ENCODE data around the gene GCFC2.

The GCFC2 gene

DNA sequence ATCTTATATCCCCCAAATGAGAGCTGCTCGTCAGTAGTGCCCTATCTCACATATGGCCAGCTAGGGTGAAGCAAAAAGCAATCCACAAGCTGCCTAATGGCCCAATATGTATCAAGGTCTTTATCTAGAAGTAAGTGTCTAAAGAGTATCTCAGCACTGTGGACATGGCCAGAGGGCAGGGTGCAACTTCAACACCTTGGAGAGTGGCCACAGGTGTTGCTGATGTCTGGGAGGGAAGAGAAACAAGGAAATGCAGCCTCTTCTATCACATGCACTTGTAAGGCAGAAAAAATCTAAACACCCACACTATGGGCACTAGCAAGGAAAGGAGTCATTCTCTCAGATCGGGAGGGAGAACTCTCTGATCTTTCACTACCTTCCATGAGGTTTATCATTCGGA, 87.8 kb downstream of the GCFC2 start:
- no peak overlapping the region for H3K4me3 ChIP-seq (replicated peaks; ENCODE audit: low read depth, low read length)
- TF ChIP-seq, protein P1, sequence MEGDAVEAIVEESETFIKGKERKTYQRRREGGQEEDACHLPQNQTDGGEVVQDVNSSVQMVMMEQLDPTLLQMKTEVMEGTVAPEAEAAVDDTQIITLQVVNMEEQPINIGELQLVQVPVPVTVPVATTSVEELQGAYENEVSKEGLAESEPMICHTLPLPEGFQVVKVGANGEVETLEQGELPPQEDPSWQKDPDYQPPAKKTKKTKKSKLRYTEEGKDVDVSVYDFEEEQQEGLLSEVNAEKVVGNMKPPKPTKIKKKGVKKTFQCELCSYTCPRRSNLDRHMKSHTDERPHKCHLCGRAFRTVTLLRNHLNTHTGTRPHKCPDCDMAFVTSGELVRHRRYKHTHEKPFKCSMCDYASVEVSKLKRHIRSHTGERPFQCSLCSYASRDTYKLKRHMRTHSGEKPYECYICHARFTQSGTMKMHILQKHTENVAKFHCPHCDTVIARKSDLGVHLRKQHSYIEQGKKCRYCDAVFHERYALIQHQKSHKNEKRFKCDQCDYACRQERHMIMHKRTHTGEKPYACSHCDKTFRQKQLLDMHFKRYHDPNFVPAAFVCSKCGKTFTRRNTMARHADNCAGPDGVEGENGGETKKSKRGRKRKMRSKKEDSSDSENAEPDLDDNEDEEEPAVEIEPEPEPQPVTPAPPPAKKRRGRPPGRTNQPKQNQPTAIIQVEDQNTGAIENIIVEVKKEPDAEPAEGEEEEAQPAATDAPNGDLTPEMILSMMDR (IDR thresholded peaks at IDR 0.05; ENCODE audit: low read depth, low read length, missing control alignments), result no peak
- DNase-seq (ENCODE audit: extremely low read depth, low read depth), result no peak

DNA sequence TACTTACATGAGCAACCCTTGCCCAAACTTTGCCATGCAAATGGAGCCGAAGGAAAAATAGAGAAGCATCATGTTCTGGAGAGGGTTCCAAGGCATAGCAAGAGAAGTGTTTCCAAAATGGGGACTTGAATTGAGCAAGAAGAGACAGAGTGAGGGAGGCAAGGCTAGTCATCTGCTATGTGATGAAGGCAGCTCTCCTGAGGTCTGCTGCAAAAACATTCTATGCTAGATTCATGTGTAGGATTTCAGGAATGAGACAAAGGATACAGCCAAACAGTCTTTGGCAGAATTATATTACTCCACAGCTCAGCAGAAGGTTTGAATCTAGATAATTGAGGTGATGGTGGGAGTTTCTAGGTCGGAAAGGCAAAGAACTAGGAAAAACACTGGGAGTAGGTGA, 88.2 kb downstream of the GCFC2 start:
- no peak overlapping the region for H3K4me3 ChIP-seq (replicated peaks; ENCODE audit: low read depth, low read length)
- no peak for DNase-seq (ENCODE audit: extremely low read depth, low read depth)
- TF ChIP-seq, protein P1 (IDR thresholded peaks at IDR 0.05; ENCODE audit: low read depth, low read length, missing control alignments), result no peak

DNA sequence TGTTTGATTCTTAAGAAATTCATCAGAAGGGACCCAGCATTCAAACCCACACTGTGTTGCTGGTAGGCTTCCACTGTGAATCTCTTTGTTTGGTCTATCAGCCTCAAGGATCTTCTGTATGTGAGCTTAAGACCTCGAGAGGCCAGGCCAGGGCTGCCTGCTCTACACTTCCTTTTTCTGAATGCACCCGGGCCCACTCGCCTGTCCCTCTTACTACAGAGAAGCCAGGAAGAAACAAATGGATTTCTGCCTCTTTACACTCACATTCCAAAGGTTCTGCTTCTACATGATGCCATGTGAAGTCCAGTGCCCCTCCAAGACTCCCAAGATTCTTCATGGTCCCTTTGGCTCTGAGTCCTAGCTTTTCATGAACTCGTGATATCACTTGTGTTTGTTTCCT, 89.5 kb downstream of the GCFC2 start:
- DNase-seq (ENCODE audit: extremely low read depth, low read depth), result no peak
- TF ChIP-seq, protein P1 (IDR thresholded peaks at IDR 0.05; ENCODE audit: low read depth, low read length, missing control alignments), result no peak
- no peak overlapping the region for H3K4me3 ChIP-seq (replicated peaks; ENCODE audit: low read depth, low read length)

DNA sequence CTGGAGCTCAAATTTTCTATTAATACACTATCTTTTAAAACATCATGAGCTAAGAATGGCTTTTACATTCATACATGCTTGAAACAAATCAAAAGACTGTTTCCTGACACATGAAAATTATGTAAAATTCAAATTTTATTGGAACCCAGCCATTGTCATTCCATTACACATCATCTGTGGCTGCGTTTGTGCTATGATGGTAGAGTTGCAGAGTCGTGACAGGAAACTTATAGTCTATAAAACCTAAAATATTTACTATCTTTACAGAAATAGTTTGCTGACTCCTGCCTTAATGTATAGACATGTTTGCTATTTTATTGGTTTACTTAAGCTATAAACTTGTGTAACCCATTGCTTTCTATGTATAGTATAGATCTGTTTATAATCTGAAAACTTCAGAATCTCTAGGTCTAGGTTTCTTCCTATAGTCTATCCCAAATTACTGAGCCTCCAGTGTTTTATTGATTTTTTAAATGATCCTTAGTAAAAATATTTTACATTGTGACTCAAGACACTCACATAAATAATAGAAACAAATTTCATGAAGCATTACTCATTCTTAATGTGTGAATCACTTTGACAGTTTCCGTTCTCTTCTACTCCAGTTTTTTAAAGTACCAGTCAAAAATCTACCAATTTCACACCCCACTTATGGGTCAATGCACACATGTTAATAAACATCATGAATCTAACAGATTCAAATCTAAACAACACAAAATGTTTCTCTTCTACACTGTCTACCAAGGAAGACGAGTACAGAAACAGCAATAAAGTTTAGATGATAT, 90.6 kb downstream of the GCFC2 start:
- TF ChIP-seq, protein P1 (IDR thresholded peaks at IDR 0.05; ENCODE audit: low read depth, low read length, missing control alignments), result no peak
- H3K4me3 ChIP-seq (replicated peaks; ENCODE audit: low read depth, low read length), result no peak overlapping the region
- DNase-seq (ENCODE audit: extremely low read depth, low read depth), result no peak

DNA sequence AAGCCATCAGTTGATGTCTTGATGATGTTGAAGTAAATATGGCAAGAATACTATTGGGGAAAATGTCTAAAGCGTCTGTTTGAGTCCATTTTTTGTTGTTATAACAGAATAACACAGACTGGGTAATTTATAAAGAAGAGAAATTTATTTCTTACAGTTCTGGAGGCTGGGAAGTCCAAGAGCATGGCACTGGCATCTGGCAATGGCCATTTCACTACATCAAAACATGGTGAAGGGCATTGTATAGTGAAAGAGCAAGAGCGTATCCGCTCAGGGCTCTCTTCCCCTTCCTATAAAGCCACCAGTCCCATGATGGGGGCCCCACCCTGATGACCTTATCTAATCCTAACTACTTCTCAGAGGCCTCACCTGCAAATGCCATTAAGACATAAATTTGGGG, 93.8 kb downstream of the GCFC2 start:
- TF ChIP-seq, protein P1 (IDR thresholded peaks at IDR 0.05; ENCODE audit: low read depth, low read length, missing control alignments), result no peak
- no peak overlapping the region for H3K4me3 ChIP-seq (replicated peaks; ENCODE audit: low read depth, low read length)
- DNase-seq (ENCODE audit: extremely low read depth, low read depth), result no peak

DNA sequence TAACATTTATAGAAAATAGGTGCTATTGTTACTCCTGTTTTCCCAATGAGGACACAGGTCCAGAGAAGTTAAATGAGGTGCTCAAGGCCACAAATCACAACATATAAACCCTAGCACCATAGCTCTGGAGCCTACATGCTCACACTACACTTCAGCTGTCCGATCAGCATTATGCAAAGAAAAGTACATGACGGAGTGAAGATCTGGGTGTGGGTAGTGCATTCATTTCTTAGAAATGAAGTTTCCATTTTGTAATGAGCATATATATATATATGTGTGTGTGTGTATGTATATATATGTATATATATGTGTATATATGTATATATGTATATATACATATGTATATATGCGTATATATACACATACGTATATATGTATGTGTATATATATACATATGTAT, 94.3 kb downstream of the GCFC2 start:
- TF ChIP-seq, protein P1 (IDR thresholded peaks at IDR 0.05; ENCODE audit: low read depth, low read length, missing control alignments), result no peak
- no peak overlapping the region for H3K4me3 ChIP-seq (replicated peaks; ENCODE audit: low read depth, low read length)
- no peak for DNase-seq (ENCODE audit: extremely low read depth, low read depth)
